ENCODE data around the gene ARHGEF38.
A peak's percentile ranks its signal among the peaks of the same experiment; 100 is the strongest.

The ARHGEF38 gene, protein sequence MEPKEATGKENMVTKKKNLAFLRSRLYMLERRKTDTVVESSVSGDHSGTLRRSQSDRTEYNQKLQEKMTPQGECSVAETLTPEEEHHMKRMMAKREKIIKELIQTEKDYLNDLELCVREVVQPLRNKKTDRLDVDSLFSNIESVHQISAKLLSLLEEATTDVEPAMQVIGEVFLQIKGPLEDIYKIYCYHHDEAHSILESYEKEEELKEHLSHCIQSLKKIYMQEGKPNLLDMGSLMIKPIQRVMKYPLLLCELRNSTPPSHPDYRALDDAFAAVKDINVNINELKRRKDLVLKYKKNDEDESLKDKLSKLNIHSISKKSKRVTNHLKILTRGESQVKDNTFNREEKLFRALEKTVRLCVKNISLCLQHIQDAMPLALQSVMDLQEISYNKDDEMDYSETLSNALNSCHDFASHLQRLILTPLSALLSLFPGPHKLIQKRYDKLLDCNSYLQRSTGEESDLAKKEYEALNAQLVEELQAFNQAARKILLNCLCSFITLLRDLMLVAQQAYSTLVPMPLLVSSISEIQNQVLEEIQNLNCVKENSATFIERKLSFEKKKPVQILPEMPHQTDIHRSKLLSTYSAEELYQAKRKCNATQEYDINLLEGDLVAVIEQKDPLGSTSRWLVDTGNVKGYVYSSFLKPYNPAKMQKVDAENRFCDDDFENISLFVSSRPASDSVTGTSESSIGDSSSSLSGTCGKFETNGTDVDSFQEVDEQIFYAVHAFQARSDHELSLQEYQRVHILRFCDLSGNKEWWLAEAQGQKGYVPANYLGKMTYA

GRCh38 chr4:105551965-105552746 lies at the start of gene ARHGEF38:
Gene ARHGEF38, plus strand, starts transcription at chr4:105552620. Its CDS starts 146 bp downstream, at chr4:105552766.
- peak; percentile 88 for DNase-seq (ENCODE audit: low read depth, low spot score)

DNA sequence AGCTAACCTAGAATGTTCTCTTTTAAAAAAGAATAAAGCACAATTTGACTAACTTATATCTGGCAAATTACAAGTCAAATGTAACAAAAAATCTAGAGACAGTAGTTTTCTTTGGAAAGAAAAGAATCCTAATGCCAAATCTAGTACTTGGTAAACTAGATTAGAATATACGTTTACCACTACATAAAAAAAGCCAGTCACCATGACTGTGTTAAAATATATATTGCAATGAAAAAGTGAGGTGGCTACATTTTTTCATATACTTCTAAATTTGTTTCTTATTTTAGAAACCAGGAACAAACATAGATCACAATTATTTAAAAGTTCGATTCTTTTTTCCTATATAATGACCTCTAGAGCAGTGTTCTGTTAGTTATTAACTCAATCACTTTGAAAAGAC lies 48.9 kb upstream of the ARHGEF38 start:
- DNase-seq (ENCODE audit: low read depth, low spot score): no peak

DNA sequence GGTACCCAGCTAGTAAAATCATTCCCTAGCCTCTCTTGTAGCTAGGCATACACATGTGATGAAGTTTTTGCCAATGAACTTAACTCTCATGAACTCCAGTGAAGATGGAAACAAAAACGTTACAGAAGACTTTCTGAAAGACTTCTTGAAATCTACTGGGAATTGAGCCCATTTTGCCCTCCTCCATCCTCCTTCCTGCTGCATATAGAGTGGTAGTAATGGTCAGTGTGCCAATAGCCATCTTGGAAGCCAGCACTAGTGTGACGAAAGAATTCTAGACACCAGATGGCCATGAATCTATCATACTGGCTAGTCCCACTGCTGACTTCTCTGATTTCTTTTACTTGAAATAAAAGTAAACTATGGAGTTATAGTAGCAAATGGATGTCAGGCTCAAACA lies 47.7 kb upstream of the ARHGEF38 start:
- DNase-seq (ENCODE audit: low read depth, low spot score): no peak

GRCh38 chr4:105509291-105509690 lies 43.1 kb upstream of the ARHGEF38 start:
- DNase-seq (ENCODE audit: low read depth, low spot score): no peak

GRCh38 chr4:105509714-105510113 lies 42.7 kb upstream of the ARHGEF38 start:
- DNase-seq (ENCODE audit: low read depth, low spot score): no peak

- DNase-seq (ENCODE audit: low read depth, low spot score): no peak
Observed at GRCh38 chr4:105510245-105510644, 42.2 kb upstream of the ARHGEF38 start.

- peak; percentile 53 for DNase-seq (ENCODE audit: low read depth, low spot score)
Observed at GRCh38 chr4:105520819-105521790, 31.3 kb upstream of the ARHGEF38 start.

DNA sequence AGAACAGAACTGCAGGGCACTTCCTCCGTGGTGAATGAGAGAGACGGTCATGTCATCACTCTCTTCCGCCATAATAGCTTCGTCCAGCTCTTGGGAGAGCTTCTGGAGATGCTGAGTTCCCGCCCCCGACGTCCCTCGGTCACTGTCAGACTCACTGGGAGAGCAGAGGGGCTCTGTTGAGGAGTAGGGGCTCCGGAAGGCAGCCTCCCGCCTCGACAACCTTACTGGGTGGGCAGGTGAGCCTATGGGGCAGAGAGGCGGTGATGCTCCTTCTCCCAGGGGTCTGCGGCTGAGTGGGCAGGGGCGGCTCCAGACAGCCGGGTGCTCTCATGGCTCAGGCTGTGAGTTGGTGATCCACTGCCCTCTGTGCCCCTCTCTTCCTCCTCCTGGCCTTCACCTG lies 25.8 kb upstream of the ARHGEF38 start:
- DNase-seq (ENCODE audit: low read depth, low spot score): no peak

DNA sequence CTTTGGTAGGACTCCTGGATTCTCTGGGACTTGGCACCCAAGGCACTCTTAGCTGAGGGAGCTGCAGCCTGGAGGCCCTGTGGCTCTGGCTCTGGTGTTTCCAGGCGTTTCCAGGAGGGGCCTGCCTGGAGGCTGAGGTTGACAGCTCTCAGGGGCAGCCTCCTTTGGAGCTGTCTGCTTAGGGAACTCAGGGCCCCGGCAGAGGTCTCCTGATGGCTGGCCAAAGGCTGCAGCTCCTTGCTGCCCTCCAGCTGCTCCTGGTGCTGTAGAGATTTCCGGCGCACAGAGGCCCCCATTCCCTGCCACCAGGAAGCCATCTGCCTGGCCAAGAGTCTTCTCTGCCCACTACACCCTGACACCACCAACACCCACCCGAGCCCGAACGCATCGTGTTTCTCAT lies 25.3 kb upstream of the ARHGEF38 start:
- peak; percentile 19 for DNase-seq (ENCODE audit: low read depth, low spot score)

GRCh38 chr4:105536601-105537000 lies 15.8 kb upstream of the ARHGEF38 start:
- DNase-seq (ENCODE audit: low read depth, low spot score): no peak

DNA sequence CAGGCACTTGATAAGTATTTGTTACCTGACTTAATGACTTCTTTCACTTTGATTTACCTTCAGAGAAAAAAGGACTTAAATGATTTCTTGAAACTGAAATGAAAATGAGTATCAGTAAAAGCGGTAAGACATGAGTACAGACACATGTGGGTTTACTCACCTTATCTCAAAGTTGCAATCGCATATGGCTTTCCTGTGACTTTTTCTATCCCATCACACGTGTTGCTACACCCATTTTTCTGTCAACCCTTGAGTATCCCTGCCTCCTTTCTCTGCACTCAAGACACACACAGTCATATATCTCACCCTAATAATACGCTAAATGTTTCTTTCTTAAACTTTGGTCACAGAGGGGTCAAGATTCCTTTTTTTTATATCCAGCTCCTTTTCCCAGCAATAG lies 11.0 kb upstream of the ARHGEF38 start:
- no peak for DNase-seq (ENCODE audit: low read depth, low spot score)

GRCh38 chr4:105542039-105542438 lies 10.4 kb upstream of the ARHGEF38 start:
- no peak for DNase-seq (ENCODE audit: low read depth, low spot score)

DNA sequence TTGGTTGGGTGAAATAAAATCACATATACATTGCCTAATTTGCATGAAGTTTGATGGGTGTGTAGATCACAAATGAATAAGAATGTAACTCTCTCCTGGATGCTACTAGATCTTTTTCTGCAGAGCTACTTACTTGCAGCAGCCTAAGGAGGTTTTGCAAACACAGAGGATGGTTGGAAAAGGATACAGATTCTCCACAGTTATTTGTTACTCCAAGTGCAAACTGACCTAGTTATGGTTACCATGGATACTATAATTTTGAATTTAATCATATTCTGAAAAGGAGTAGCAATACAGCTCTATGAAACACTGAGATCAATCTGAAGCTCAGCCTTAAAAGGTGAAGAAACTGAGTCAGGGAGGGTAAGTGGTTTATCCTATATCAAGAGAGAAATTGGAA lies 9.1 kb upstream of the ARHGEF38 start:
- DNase-seq (ENCODE audit: low read depth, low spot score): no peak

DNA sequence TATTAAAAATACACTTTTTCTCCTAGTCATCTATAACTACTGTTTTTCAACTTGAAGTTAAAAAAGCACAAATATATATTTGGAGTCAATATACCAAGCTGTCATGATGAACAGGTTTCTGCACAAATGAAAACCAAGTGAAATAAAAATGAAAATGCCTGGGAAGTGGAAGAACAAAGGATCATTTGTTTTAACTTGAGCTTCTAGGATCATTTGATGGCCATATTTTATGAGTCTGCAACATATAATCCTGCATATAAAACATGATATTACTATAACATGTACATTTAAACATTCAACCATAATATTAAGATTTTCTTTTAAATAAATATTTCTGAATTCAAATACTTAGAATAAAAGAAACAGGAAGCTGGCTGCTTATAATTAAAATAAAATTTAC lies 8.5 kb upstream of the ARHGEF38 start:
- no peak for DNase-seq (ENCODE audit: low read depth, low spot score)

DNA sequence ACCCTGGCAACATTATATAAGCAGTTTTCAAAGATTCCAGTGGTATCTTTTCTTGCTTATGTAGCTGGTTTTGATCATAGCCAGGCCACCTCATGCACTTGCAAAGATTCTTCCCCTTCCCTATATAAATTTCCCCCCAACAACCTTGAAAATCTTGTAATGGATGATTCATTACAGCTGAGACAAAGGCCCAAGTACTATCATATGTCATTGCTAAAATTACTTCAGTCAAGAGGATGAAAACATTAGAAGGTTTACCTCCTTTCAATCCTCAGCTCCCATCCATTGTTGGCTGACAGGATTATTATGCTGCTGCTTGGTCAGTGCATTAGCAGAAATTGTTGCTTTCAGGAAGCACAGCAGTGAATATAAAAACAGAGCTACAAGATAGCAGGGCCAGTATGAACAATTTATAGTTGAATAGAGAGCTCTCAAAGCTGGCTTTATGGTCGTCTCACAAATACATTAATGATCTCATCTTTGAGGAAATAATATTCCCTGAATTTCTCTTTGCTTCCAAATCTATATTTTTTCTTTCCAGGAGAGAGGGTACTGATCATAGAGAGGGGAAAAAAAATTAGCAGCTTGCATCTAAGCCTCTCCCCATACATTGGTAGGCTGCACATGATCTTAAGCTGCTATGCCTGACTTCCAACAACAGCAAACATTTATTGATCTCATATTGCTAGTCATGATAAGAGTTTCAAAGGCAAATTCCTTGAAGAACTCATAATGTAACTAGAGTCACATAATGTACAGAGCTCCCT lies 7.7 kb upstream of the ARHGEF38 start:
- no peak for DNase-seq (ENCODE audit: low read depth, low spot score)

DNA sequence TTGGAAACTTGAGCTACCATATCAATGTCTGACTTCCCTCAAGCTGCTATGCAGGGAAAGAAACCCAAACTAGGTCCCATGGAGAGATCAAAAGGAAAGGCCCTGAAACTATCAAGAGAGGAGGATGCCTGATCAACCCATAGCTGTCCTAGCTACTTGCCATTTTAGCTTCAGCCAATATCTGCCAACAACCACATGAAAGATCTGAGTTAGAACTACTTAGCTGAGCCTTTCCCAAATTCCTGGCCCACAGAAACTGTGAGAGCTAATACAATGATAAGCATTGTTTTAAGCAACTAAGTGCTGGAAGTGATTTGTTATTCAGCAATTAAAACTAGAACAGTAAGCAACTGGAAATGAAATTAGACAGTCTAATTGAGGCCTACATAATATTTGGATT lies 6.3 kb upstream of the ARHGEF38 start:
- no peak for DNase-seq (ENCODE audit: low read depth, low spot score)

GRCh38 chr4:105547769-105548168 lies 4.7 kb upstream of the ARHGEF38 start:
- DNase-seq (ENCODE audit: low read depth, low spot score): no peak

GRCh38 chr4:105548483-105548882 lies 3.9 kb upstream of the ARHGEF38 start:
- no peak for DNase-seq (ENCODE audit: low read depth, low spot score)

- DNase-seq (ENCODE audit: low read depth, low spot score): no peak
Observed at GRCh38 chr4:105550641-105551040, 1.8 kb upstream of the ARHGEF38 start.

DNA sequence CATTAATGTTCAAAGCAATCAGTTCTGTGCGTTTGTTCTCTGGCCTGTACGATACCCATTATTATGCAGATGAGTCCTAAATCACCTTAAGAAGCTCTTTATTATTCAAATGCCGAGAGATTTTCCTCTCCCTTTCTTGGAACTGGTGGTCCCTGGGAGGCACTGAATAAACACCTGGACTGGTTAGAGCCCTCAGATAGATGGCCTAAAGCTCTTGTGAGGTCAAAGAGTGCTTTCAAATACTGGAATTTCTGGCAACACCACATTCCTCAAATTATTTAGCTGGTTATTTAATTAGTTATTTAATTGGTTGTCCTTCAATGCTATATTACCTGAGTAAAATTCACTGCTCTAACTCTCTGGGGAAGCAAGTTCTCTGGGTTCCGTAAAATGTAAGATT lies 3.0 kb downstream of the ARHGEF38 start:
- peak; percentile 91 for DNase-seq (ENCODE audit: low read depth, low spot score)

All from ELF-1 (cell line).